Measurements from ENCODE around the gene ZNF385D.

Gene ZNF385D

DNA sequence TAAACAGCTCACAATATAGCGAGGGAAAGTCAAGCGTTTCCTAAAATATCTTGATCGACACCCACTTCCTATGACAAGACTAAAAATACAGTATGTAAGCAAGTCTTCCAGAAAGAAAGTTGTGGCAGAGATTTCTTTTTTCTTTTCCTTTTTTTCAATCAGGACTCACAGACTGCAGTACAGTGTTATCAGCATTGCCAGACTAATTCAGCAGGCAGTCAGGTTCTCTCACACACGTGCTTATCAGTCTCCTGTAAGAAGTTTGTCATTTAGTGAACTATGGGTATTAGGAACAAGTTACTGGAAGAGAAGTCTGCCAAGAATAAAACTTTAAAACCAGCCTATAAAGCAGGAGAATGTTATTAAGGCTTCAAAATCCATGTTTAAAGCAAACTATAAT lies 32.8 kb upstream of the ZNF385D start:
- no peak overlapping the region for H3K4me3 ChIP-seq (ENCODE audit: low read depth, low read length)
- DNase-seq (ENCODE audit: low read depth), result no peak
- TF ChIP-seq, protein P1, sequence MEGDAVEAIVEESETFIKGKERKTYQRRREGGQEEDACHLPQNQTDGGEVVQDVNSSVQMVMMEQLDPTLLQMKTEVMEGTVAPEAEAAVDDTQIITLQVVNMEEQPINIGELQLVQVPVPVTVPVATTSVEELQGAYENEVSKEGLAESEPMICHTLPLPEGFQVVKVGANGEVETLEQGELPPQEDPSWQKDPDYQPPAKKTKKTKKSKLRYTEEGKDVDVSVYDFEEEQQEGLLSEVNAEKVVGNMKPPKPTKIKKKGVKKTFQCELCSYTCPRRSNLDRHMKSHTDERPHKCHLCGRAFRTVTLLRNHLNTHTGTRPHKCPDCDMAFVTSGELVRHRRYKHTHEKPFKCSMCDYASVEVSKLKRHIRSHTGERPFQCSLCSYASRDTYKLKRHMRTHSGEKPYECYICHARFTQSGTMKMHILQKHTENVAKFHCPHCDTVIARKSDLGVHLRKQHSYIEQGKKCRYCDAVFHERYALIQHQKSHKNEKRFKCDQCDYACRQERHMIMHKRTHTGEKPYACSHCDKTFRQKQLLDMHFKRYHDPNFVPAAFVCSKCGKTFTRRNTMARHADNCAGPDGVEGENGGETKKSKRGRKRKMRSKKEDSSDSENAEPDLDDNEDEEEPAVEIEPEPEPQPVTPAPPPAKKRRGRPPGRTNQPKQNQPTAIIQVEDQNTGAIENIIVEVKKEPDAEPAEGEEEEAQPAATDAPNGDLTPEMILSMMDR (IDR thresholded peaks at IDR 0.05; ENCODE audit: low read depth, low read length), result no peak
- TF ChIP-seq POLR2A (IDR thresholded peaks at IDR 0.05; ENCODE audit: extremely low read depth, insufficient read length) (no peak), MYC (IDR thresholded peaks at IDR 0.05; ENCODE audit: low read depth, low read length) (no peak)
- TF ChIP-seq, protein P2, sequence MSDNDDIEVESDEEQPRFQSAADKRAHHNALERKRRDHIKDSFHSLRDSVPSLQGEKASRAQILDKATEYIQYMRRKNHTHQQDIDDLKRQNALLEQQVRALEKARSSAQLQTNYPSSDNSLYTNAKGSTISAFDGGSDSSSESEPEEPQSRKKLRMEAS (IDR thresholded peaks at IDR 0.05; ENCODE audit: low read depth, low read length), result no peak

DNA sequence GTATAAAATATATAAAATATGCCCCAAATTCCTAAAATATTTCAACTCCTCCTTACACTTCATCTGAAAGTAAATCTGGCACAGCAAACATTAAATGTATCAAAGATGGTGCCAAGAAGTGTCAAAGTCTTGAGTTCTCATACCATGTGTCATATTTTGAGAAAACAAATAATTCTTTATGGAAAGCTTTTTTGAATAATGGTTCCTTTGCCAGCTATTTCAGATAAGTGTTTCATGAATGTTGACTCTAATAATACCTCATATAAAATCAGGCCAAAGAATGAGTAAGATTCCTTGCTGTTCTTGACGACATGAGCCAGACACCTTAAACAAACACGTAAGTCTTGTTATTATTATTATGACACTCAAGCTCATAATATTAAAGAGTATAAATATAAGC lies 30.3 kb upstream of the ZNF385D start:
- no peak overlapping the region for H3K4me3 ChIP-seq (ENCODE audit: low read depth, low read length)
- TF ChIP-seq MYC (IDR thresholded peaks at IDR 0.05; ENCODE audit: low read depth, low read length) (no peak), POLR2A (IDR thresholded peaks at IDR 0.05; ENCODE audit: extremely low read depth, insufficient read length) (no peak)
- TF ChIP-seq, protein P1 (IDR thresholded peaks at IDR 0.05; ENCODE audit: low read depth, low read length), result no peak
- TF ChIP-seq, protein P2 (IDR thresholded peaks at IDR 0.05; ENCODE audit: low read depth, low read length), result no peak
- DNase-seq (ENCODE audit: low read depth), result no peak

DNA sequence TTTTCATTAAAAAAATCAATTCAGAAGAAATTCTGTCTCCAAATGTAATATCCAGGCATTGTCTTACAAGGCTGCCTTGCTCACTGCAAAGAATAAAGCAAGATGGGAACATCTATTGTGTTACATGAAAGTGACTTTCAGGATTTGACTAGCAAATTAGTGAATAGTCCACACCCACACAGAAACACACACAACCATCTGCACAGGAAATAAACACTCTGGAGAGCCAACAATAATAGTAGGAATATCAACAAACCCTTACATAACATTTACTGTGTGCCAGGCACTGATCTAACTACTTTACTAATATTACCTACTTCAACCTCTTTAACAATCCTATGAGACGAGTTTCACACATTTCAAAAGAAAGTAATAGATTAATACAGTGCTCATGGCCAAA lies 28.9 kb upstream of the ZNF385D start:
- TF ChIP-seq POLR2A (IDR thresholded peaks at IDR 0.05; ENCODE audit: extremely low read depth, insufficient read length) (no peak), MYC (IDR thresholded peaks at IDR 0.05; ENCODE audit: low read depth, low read length) (no peak)
- TF ChIP-seq, protein P2 (IDR thresholded peaks at IDR 0.05; ENCODE audit: low read depth, low read length), result no peak
- TF ChIP-seq, protein P1 (IDR thresholded peaks at IDR 0.05; ENCODE audit: low read depth, low read length), result no peak
- DNase-seq (ENCODE audit: low read depth), result no peak
- no peak overlapping the region for H3K4me3 ChIP-seq (ENCODE audit: low read depth, low read length)

DNA sequence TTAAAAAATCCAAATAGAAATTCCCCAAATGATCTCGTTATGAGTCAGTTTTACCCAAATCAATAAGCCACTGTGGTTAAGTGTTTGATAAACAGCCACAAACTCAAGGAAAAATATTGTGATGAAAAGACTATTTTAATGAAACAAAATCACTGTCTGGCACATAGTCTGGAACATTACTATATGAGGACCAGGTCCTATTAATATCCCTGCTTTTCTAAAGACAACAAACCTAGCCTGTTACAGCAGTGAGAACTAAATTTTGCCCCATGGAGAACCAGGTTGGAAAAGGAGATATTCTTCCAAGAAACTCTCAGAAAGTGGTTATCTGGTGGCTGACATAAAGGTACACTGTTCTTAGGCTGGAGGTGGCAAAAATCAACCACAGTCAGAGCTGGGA lies 27.7 kb upstream of the ZNF385D start:
- DNase-seq (ENCODE audit: low read depth), result no peak
- H3K4me3 ChIP-seq (ENCODE audit: low read depth, low read length), result no peak overlapping the region
- TF ChIP-seq, protein P1 (IDR thresholded peaks at IDR 0.05; ENCODE audit: low read depth, low read length), result no peak
- TF ChIP-seq MYC (IDR thresholded peaks at IDR 0.05; ENCODE audit: low read depth, low read length), result no peak
- TF ChIP-seq POLR2A (IDR thresholded peaks at IDR 0.05; ENCODE audit: extremely low read depth, insufficient read length), result no peak
- TF ChIP-seq, protein P2 (IDR thresholded peaks at IDR 0.05; ENCODE audit: low read depth, low read length), result no peak

DNA sequence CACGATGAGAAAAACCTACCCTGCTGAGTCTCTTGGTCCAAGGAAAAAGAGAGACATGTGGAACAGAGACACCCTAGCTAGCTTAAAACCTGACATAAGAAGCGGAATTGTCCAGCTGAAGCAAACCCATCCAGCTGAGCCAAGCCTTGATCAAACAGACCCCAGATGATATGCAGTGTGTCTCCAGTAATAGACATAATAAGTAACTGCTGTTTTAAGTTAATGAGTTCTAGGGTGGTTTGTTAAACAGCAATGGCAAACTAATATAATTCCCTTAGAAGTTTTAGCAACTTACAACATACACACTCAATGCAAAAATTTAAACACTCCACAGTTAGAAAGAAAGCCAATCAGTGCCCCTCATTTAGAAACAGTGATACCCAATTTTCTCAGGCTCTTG lies 26.8 kb upstream of the ZNF385D start:
- H3K4me3 ChIP-seq (ENCODE audit: low read depth, low read length), result no peak overlapping the region
- TF ChIP-seq MYC (IDR thresholded peaks at IDR 0.05; ENCODE audit: low read depth, low read length), result no peak
- TF ChIP-seq, protein P2 (IDR thresholded peaks at IDR 0.05; ENCODE audit: low read depth, low read length), result no peak
- TF ChIP-seq, protein P1 (IDR thresholded peaks at IDR 0.05; ENCODE audit: low read depth, low read length), result no peak
- no peak for DNase-seq (ENCODE audit: low read depth)

DNA sequence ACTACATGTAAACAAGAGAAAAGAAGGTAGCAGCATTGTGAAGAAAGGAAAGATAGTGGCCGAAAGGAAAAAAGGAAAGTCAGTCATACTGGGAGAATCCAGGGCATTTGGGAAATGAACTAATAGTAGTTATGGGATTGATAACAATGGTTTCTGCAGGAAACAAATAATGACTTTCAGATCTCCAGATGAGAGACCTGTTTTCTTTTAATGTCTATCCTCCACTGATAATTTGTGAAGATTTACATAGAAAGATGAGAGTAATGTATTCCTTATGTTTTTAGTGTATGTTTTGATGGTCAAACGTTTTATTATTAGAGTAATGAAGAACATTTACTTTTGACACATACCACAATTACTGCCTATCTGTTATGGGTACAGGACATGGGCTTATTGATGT lies 15.0 kb upstream of the ZNF385D start:
- TF ChIP-seq, protein P1 (IDR thresholded peaks at IDR 0.05; ENCODE audit: low read depth, low read length), result no peak
- TF ChIP-seq MYC (IDR thresholded peaks at IDR 0.05; ENCODE audit: low read depth, low read length) (no peak), POLR2A (IDR thresholded peaks at IDR 0.05; ENCODE audit: extremely low read depth, insufficient read length) (no peak)
- TF ChIP-seq, protein P2 (IDR thresholded peaks at IDR 0.05; ENCODE audit: low read depth, low read length), result no peak
- H3K4me3 ChIP-seq (ENCODE audit: low read depth, low read length), result no peak overlapping the region
- DNase-seq (ENCODE audit: low read depth), result no peak

Data from NB4 (cell line).